ENCODE results near the gene DENND4A. TPM values are rescaled to one million over a fixed set of nuclear protein-coding genes. Genes with fewer than 3 reads are reported as not detected.

Gene DENND4A
- total and polyA plus RNA-seq, 9 of the 15 experiments (the other 6 are each of a cell fraction or from before 2014, with no cell fraction given) = 6.8 to 32.3 (median 19.9) TPM

- no peak for TF ChIP-seq MGA (IDR thresholded peaks at IDR 0.05)
- no peak for TF ChIP-seq ELK3 (CRISPR knock-in tag; IDR thresholded peaks at IDR 0.05)
- no peak for TF ChIP-seq ZNF609 (CRISPR knock-in tag; IDR thresholded peaks at IDR 0.05; ENCODE audit: borderline replicate concordance)
These were observed 20.8 kb upstream of the DENND4A start (continued) for GRCh38 chr15:65812916-65813315.
